ENCODE data around the gene SMG5. TPM values are rescaled to one million over a fixed set of nuclear protein-coding genes. Genes with fewer than 3 reads are reported as not detected.

SMG5 gene
- total RNA-seq, 2 experiments from 2014 or later: 87.9 to 88.9 TPM

DNA sequence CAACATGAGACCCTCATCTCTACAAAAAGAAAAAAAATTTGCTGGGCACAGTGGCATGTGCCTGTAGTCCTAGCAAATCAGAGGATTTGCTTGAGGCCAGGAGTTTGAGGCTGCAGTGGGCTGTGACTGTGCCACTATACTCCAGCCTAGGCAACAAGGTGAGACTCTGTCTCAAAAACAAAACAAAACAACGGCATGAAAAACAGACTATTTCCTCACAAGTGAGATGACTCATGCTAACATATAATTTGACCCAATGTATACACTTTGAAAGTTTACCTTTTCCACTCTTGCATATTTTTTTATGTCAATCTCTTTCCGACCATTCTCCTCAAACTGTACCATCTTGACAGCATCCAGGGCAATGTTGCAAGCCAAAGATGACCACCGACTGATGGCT is 37.9 kb upstream of the SMG5 start:
- Histone ChIP-seq H3K27ac (ENCODE audit: low read depth, low read length, poor library complexity, severe bottlenecking) (no peak overlapping the region), H3K4me3 (ENCODE audit: low read depth, low read length, poor library complexity, severe bottlenecking) (no peak overlapping the region), H3K36me3 (ENCODE audit: insufficient read depth, low read length) (peaks cover 97% of the 10 kb centered on the region), H3K9me3 (ENCODE audit: low read length) (no peaks in the 10 kb centered on the region), H3K79me2 (ENCODE audit: insufficient read depth, low read depth, low read length) (no peaks in the 10 kb centered on the region), H3K4me2 (ENCODE audit: low read length) (no peak overlapping the region), H3K4me1 (ENCODE audit: insufficient read depth, low read length, poor library complexity, severe bottlenecking) (no peaks in the 10 kb centered on the region), H4K20me1 (ENCODE audit: insufficient read depth, low read length) (no peaks in the 10 kb centered on the region), H3K9me2 (ENCODE audit: insufficient read depth, low read length) (no peaks in the 10 kb centered on the region), H2AFZ (ENCODE audit: low read length) (no peak overlapping the region)
- DNase-seq (ENCODE audit: low spot score): no peak
- BruUV-seq (replicated peaks): no TSS peak
- TF ChIP-seq EZH2phosphoT487 (IDR thresholded peaks at IDR 0.05; ENCODE audit: borderline replicate concordance, low read depth, low read length): no peak
- TF ChIP-seq CTCF (conservative IDR thresholded peaks at IDR 0.05; ENCODE audit: low read length): no peak
- intact Hi-C loops (cut with micrococcal nuclease; ENCODE audit: unreplicated experiment): no loop called here
- CTCF ChIA-PET (ENCODE audit: unreplicated experiment): no interaction called here
- POLR2A ChIA-PET: no interaction called here

GRCh38 chr1:156319664-156320063 is 37.0 kb upstream of the SMG5 start:
- Histone ChIP-seq H4K20me1 (ENCODE audit: insufficient read depth, low read length) (no peaks in the 10 kb centered on the region), H3K36me3 (ENCODE audit: insufficient read depth, low read length) (peaks cover 97% of the 10 kb centered on the region), H3K4me1 (ENCODE audit: insufficient read depth, low read length, poor library complexity, severe bottlenecking) (no peaks in the 10 kb centered on the region), H3K4me2 (ENCODE audit: low read length) (no peak overlapping the region), H2AFZ (ENCODE audit: low read length) (no peak overlapping the region), H3K27ac (ENCODE audit: low read depth, low read length, poor library complexity, severe bottlenecking) (no peak overlapping the region), H3K9me2 (ENCODE audit: insufficient read depth, low read length) (no peaks in the 10 kb centered on the region), H3K9me3 (ENCODE audit: low read length) (no peaks in the 10 kb centered on the region), H3K4me3 (ENCODE audit: low read depth, low read length, poor library complexity, severe bottlenecking) (no peak overlapping the region), H3K79me2 (ENCODE audit: insufficient read depth, low read depth, low read length) (no peaks in the 10 kb centered on the region)
- BruUV-seq (replicated peaks): no TSS peak
- no peak for TF ChIP-seq EZH2phosphoT487 (IDR thresholded peaks at IDR 0.05; ENCODE audit: borderline replicate concordance, low read depth, low read length)
- peak; percentile 87 for TF ChIP-seq CTCF (conservative IDR thresholded peaks at IDR 0.05; ENCODE audit: low read length)
- intact Hi-C loops (cut with micrococcal nuclease; ENCODE audit: unreplicated experiment): loop anchor here (1.0 kb wide), 1 partner anchor 178 kb away; no protein-coding TSS in a partner anchor
- DNase-seq (ENCODE audit: low spot score): peak; percentile 42
- CTCF ChIA-PET (ENCODE audit: unreplicated experiment): interaction anchor here (1.4 kb wide), 1 partner anchor 9 kb away, joined by 3 read pairs; no protein-coding TSS in a partner anchor
- POLR2A ChIA-PET: interaction anchor here (0.5 kb wide), 1 partner anchor 16 kb away, joined by 5 read pairs; no protein-coding TSS in a partner anchor

- H3K36me3 ChIP-seq (ENCODE audit: insufficient read depth, low read length): peaks cover 100% of the 10 kb centered on the region
- BruUV-seq (replicated peaks): no TSS peak
- TF ChIP-seq EZH2phosphoT487 (IDR thresholded peaks at IDR 0.05; ENCODE audit: borderline replicate concordance, low read depth, low read length): no peak
- TF ChIP-seq CTCF (conservative IDR thresholded peaks at IDR 0.05; ENCODE audit: low read length): no peak
- no peak for DNase-seq (ENCODE audit: low spot score)
- ChIA-PET POLR2A (no interaction called here), CTCF (ENCODE audit: unreplicated experiment) (no interaction called here)
- H3K4me3 ChIP-seq (ENCODE audit: low read depth, low read length, poor library complexity, severe bottlenecking): no peak overlapping the region
- no peaks in the 10 kb centered on the region for H3K9me2 ChIP-seq (ENCODE audit: insufficient read depth, low read length)
- H3K4me2 ChIP-seq (ENCODE audit: low read length): no peak overlapping the region
- no peak overlapping the region for H2AFZ ChIP-seq (ENCODE audit: low read length)
- H3K79me2 ChIP-seq (ENCODE audit: insufficient read depth, low read depth, low read length): no peaks in the 10 kb centered on the region
- intact Hi-C loops (cut with micrococcal nuclease; ENCODE audit: unreplicated experiment): no loop called here
- H3K4me1 ChIP-seq (ENCODE audit: insufficient read depth, low read length, poor library complexity, severe bottlenecking): no peaks in the 10 kb centered on the region
- H4K20me1 ChIP-seq (ENCODE audit: insufficient read depth, low read length): no peaks in the 10 kb centered on the region
- H3K9me3 ChIP-seq (ENCODE audit: low read length): no peaks in the 10 kb centered on the region
- H3K27ac ChIP-seq (ENCODE audit: low read depth, low read length, poor library complexity, severe bottlenecking): no peak overlapping the region
Observed at GRCh38 chr1:156316909-156317308, 34.3 kb upstream of the SMG5 start.
